Gastroesophageal sphincter (tissue), 3 donors: ENCODE measurements around the gene SLC24A3.

Experiments used
- CTCF ChIP-seq, 4 experiments: fragments of 200-600 bp in 2 of 4; fragments of 450-650 bp in 2 of 4; sonication (generic) in 1 of 4; IDR thresholded peaks; one replicate each; pipeline ENCODE4 v1.5.1; 2017 to 2019; ENCODE audit warnings: antibody characterized with exemption in 4 of 4, mild to moderate bottlenecking in 2 of 4, moderate library complexity in 2 of 4
- POLR2A ChIP-seq, 2 donors: fragments of 450-650 bp; IDR thresholded peaks; one replicate each; pipeline ENCODE4 v1.6.1; 2017; ENCODE audit warnings: antibody characterized with exemption in 2 of 2, mild to moderate bottlenecking in 2 of 2, moderate library complexity in 1 of 2
- POLR2AphosphoS5 ChIP-seq: sonication (generic); formaldehyde crosslinking; IDR thresholded peaks from one replicate; pipeline ENCODE4 v1.6.1; 2017; ENCODE audit warnings: antibody characterized with exemption

DNA sequence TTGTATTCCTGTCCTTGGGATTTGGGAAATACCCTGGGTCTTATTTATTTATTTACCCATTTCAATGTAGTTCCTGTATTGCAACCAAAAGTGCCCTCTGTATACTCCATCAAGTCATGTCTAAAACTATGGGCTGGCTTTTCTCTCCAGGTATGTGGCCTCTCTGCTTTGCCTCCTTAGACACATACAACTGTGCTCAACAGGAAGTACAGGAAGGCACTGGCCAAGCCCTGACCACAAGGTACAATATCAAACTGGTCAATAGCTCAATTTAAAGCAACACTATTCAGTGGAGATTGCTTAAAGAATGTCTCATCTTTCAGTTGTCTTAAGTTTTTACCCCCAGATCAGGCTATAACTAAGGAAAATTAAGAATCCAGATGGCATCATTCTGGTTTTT, 42.3 kb upstream of the SLC24A3 start:
- no peak for TF ChIP-seq POLR2A (IDR thresholded peaks at IDR 0.05)
- TF ChIP-seq POLR2AphosphoS5 = no peak
- no peak for TF ChIP-seq CTCF (IDR thresholded peaks at IDR 0.05)
